ENCODE measurements around the gene C1QTNF8. TPM values are rescaled to one million over a fixed set of nuclear protein-coding genes. Genes with fewer than 3 reads are reported as not detected.

The C1QTNF8 gene
- total RNA-seq, 1 experiment from 2014 or later, result 0.27 TPM

- intact Hi-C loops (cut with micrococcal nuclease), result no loop called here
- no TSS peak for BruUV-seq (replicated peaks)
- no peaks in the 10 kb centered on the region for H3K27me3 ChIP-seq (ENCODE audit: insufficient read depth, low read length)
Observed at GRCh38 chr16:1097800-1098199, 1.8 kb upstream of the C1QTNF8 start.

More at GRCh38 chr16:1097800-1098199, 1.8 kb upstream of the C1QTNF8 start:
- Histone ChIP-seq H3K9me2 (ENCODE audit: insufficient read depth) (no peaks in the 10 kb centered on the region), H3K79me2 (ENCODE audit: insufficient read depth, low read length) (no peaks in the 10 kb centered on the region), H4K20me1 (ENCODE audit: insufficient read depth) (no peaks in the 10 kb centered on the region), H3K9ac (ENCODE audit: low read length) (no peak overlapping the region), H2AFZ (ENCODE audit: low read depth, low read length, poor library complexity, severe bottlenecking) (no peak overlapping the region), H3K9me3 (ENCODE audit: control insufficient read depth in 1 of 2, insufficient read depth in 1 of 2, low read depth in 1 of 2, low read length in 2 of 2) (no peaks in the 10 kb centered on the region), H3K4me2 (ENCODE audit: low read length) (no peak overlapping the region), H3K4me1 (ENCODE audit: control insufficient read depth in 1 of 2, insufficient read depth in 2 of 2, low read length in 2 of 2) (peaks cover 17 to 61% of the 10 kb centered on the region in 2 experiments; a peak in 3 of 4 replicates), H3K27ac (ENCODE audit: low read depth, low read length) (no peak overlapping the region), H3K36me3 (ENCODE audit: control insufficient read depth in 1 of 2, insufficient read depth in 2 of 2, low read length in 2 of 2) (no peaks in the 10 kb centered on the region), H3K4me3 (replicated peaks in 1 of 2; ENCODE audit: low read depth in 1 of 2, low read length in 2 of 2) (no peak overlapping the region)
- ChIA-PET RAD21 (ENCODE audit: low non-redundant PET in 1 of 2, low total read pairs in 2 of 2, uncharacterized antibody in 2 of 2, unreplicated experiment in 2 of 2) (no interaction called here), POLR2A (no interaction called here), CTCF (no interaction called here)
- ATAC-seq (no peak), DNase-seq (ENCODE audit: low read depth, low spot score) (no peak)
- TF ChIP-seq EZH2 (IDR thresholded peaks at IDR 0.05), result no peak
- TF ChIP-seq FOSL1 (IDR thresholded peaks at IDR 0.05; ENCODE audit: low read depth), result no peak
- TF ChIP-seq ZBTB33 (IDR thresholded peaks at IDR 0.05; ENCODE audit: extremely low read depth, insufficient replicate concordance, low read length), result no peak
- no peak for TF ChIP-seq CBX3 (IDR thresholded peaks at IDR 0.05; ENCODE audit: low read depth)
- no peak for TF ChIP-seq POLR2AphosphoS5 (IDR thresholded peaks at IDR 0.05; ENCODE audit: low read depth, low read length)
- no peak for TF ChIP-seq ZFX (IDR thresholded peaks at IDR 0.05)
- no peak for TF ChIP-seq POLR2A (IDR thresholded peaks at IDR 0.05; ENCODE audit: borderline replicate concordance, extremely low read depth, insufficient read depth, insufficient read length)
- no peak for TF ChIP-seq YY1 (IDR thresholded peaks at IDR 0.05; ENCODE audit: extremely low read depth, insufficient replicate concordance, low read depth, low read length)
- TF ChIP-seq ATF3 (IDR thresholded peaks at IDR 0.05), result no peak
